Central memory CD8-positive, alpha-beta T cell (primary cell): ENCODE results near the gene LRIT1.
"Not testable (repeated sequence)": the region's sequence is repeated elsewhere in the genome, so short reads cannot be mapped to it uniquely, and the experiment has no call there.

Experiments
- ATAC-seq: fragments of 150-1000 bp; cut with Tn5 transposase; replicated peaks from 2 replicates; pipeline ENCODE4 v1.10.0; 2022; ENCODE audit warnings: mild to moderate bottlenecking, moderate FRiP score, moderate number of reproducible peaks; ENCODE audit not compliant: poor library complexity, severe bottlenecking; ENCODE audit errors: extremely low read depth
- DNase-seq, 2 donors: peaks; one replicate each; pipeline ENCODE4 v3.0.0; 2021; ENCODE audit warnings: low spot score in 2 of 2
- H3K27ac Mint-ChIP-seq: one replicate; pipeline ENCODE4 v1.8.0; 2022; ENCODE audit warnings: low read depth, mild to moderate bottlenecking, moderate library complexity, mixed read lengths
- H3K27me3 Mint-ChIP-seq: one replicate; pipeline ENCODE4 v1.8.0; 2022; ENCODE audit warnings: mixed read lengths
- H3K36me3 Mint-ChIP-seq: one replicate; pipeline ENCODE4 v1.8.0; 2022; ENCODE audit warnings: mild to moderate bottlenecking, moderate library complexity, mixed read lengths; ENCODE audit not compliant: insufficient read depth
- H3K4me1 Mint-ChIP-seq: one replicate; pipeline ENCODE4 v1.8.0; 2022; ENCODE audit warnings: mixed read lengths
- H3K4me3 Mint-ChIP-seq: one replicate; pipeline ENCODE4 v1.8.0; 2022; ENCODE audit warnings: mild to moderate bottlenecking, moderate library complexity, mixed read lengths
- H3K9me3 Mint-ChIP-seq: one replicate; pipeline ENCODE4 v1.8.0; 2022; ENCODE audit warnings: mixed read lengths

LRIT1 gene

GRCh38 chr10:84241185-84241790, at the start of gene LRIT1:
Gene LRIT1 (minus strand): TSS chr10:84241546. CDS start chr10:84241439, 107 bp downstream.
- DNase-seq (no peak), ATAC-seq (no peak)
- H3K27me3 Mint-ChIP-seq: peaks cover 28% of the 10 kb centered on the region
- no peak within 1 kb of the TSS for H3K4me3 Mint-ChIP-seq
- no peaks in the 10 kb centered on the region for H3K9me3 Mint-ChIP-seq
- H3K36me3 Mint-ChIP-seq: no peaks in the 10 kb centered on the region
- H3K27ac Mint-ChIP-seq: no peak within 1 kb of the TSS
- H3K4me1 Mint-ChIP-seq: no peaks in the 10 kb centered on the region

GRCh38 chr10:84290235-84290634, 48.9 kb upstream of the LRIT1 start:
- Mint-ChIP-seq H3K27me3 (no peaks in the 10 kb centered on the region), H3K9me3 (no peaks in the 10 kb centered on the region), H3K27ac (no peak overlapping the region), H3K4me1 (no peaks in the 10 kb centered on the region), H3K36me3 (no peaks in the 10 kb centered on the region), H3K4me3 (no peak overlapping the region)
- DNase-seq (no peak), ATAC-seq (no peak)

GRCh38 chr10:84289521-84290200, 48.3 kb upstream of the LRIT1 start:
- ATAC-seq: no peak
- Mint-ChIP-seq H3K9me3 (no peaks in the 10 kb centered on the region), H3K36me3 (no peaks in the 10 kb centered on the region), H3K27me3 (no peaks in the 10 kb centered on the region), H3K4me1 (no peaks in the 10 kb centered on the region), H3K27ac (no peak overlapping the region), H3K4me3 (no peak overlapping the region)
- no peak for DNase-seq

- no peaks in the 10 kb centered on the region for H3K27me3 Mint-ChIP-seq
- H3K4me3 Mint-ChIP-seq: no peak overlapping the region
- H3K4me1 Mint-ChIP-seq: no peaks in the 10 kb centered on the region
- no peak for ATAC-seq
- no peak overlapping the region for H3K27ac Mint-ChIP-seq
- H3K9me3 Mint-ChIP-seq: no peaks in the 10 kb centered on the region
- no peak for DNase-seq
- H3K36me3 Mint-ChIP-seq: no peaks in the 10 kb centered on the region
Measured at GRCh38 chr10:84288151-84288550, 46.8 kb upstream of the LRIT1 start.

GRCh38 chr10:84286695-84287094, 45.3 kb upstream of the LRIT1 start:
- H3K27ac Mint-ChIP-seq: no peak overlapping the region
- no peaks in the 10 kb centered on the region for H3K9me3 Mint-ChIP-seq
- no peaks in the 10 kb centered on the region for H3K36me3 Mint-ChIP-seq
- H3K4me1 Mint-ChIP-seq: no peaks in the 10 kb centered on the region
- H3K4me3 Mint-ChIP-seq: no peak overlapping the region
- ATAC-seq: no peak
- H3K27me3 Mint-ChIP-seq: no peaks in the 10 kb centered on the region
- no peak for DNase-seq

GRCh38 chr10:84279876-84280475, 38.6 kb upstream of the LRIT1 start:
- not testable (repeated sequence) for H3K36me3 Mint-ChIP-seq, H3K27ac Mint-ChIP-seq, H3K4me1 Mint-ChIP-seq, H3K4me3 Mint-ChIP-seq, DNase-seq, ATAC-seq, H3K9me3 Mint-ChIP-seq, H3K27me3 Mint-ChIP-seq

- Mint-ChIP-seq H3K27me3 (peaks cover 9% of the 10 kb centered on the region), H3K36me3 (peaks cover 1% of the 10 kb centered on the region), H3K27ac (no peak overlapping the region), H3K4me3 (no peak overlapping the region), H3K4me1 (peaks cover 5% of the 10 kb centered on the region), H3K9me3 (no peaks in the 10 kb centered on the region)
- ATAC-seq: no peak
- no peak for DNase-seq
Measured at GRCh38 chr10:84270708-84271107, 29.4 kb upstream of the LRIT1 start.

- no peak overlapping the region for H3K27ac Mint-ChIP-seq
- H3K4me1 Mint-ChIP-seq: peaks cover 5% of the 10 kb centered on the region
- no peak for ATAC-seq
- no peaks in the 10 kb centered on the region for H3K9me3 Mint-ChIP-seq
- H3K4me3 Mint-ChIP-seq: no peak overlapping the region
- peaks cover 1% of the 10 kb centered on the region for H3K36me3 Mint-ChIP-seq
- DNase-seq: no peak
- peaks cover 11% of the 10 kb centered on the region for H3K27me3 Mint-ChIP-seq
Measured at GRCh38 chr10:84269773-84270172, 28.4 kb upstream of the LRIT1 start.

GRCh38 chr10:84269162-84269561, 27.8 kb upstream of the LRIT1 start:
- Mint-ChIP-seq H3K9me3 (no peaks in the 10 kb centered on the region), H3K27ac (no peak overlapping the region), H3K27me3 (peaks cover 17% of the 10 kb centered on the region), H3K36me3 (peaks cover 1% of the 10 kb centered on the region), H3K4me3 (no peak overlapping the region), H3K4me1 (peaks cover 5% of the 10 kb centered on the region)
- DNase-seq (no peak), ATAC-seq (no peak)

GRCh38 chr10:84267503-84268126, 26.3 kb upstream of the LRIT1 start:
- peak; percentile 78 for ATAC-seq
- Mint-ChIP-seq H3K27ac (no peak overlapping the region), H3K9me3 (no peaks in the 10 kb centered on the region), H3K4me3 (no peak overlapping the region), H3K27me3 (peaks cover 32% of the 10 kb centered on the region), H3K36me3 (peaks cover 1% of the 10 kb centered on the region), H3K4me1 (peaks cover 5% of the 10 kb centered on the region)
- peak; percentile 57 to 58 for DNase-seq

- ATAC-seq (no peak), DNase-seq (no peak)
- Mint-ChIP-seq H3K4me1 (peaks cover 5% of the 10 kb centered on the region), H3K27ac (no peak overlapping the region), H3K4me3 (no peak overlapping the region), H3K27me3 (peaks cover 49% of the 10 kb centered on the region), H3K36me3 (peaks cover 1% of the 10 kb centered on the region), H3K9me3 (no peaks in the 10 kb centered on the region)
Measured at GRCh38 chr10:84265418-84265817, 24.1 kb upstream of the LRIT1 start.

GRCh38 chr10:84264611-84265141, 23.3 kb upstream of the LRIT1 start:
- Mint-ChIP-seq H3K36me3 (peaks cover 1% of the 10 kb centered on the region), H3K27ac (no peak overlapping the region), H3K27me3 (peaks cover 56% of the 10 kb centered on the region), H3K9me3 (no peaks in the 10 kb centered on the region), H3K4me3 (no peak overlapping the region), H3K4me1 (peaks cover 5% of the 10 kb centered on the region)
- ATAC-seq (peak; percentile 74), DNase-seq (peak; percentile 59 to 64)
